HG03432 (cell line): ENCODE measurements around the gene RNASE13.
"Not testable (repeated sequence)": the region's sequence is repeated elsewhere in the genome, so short reads cannot be mapped to it uniquely, and the experiment has no call there.

ENCODE experiments used
- ATAC-seq: cut with Tn5 transposase; IDR thresholded peaks from one replicate; pipeline ENCODE4 v1.9.1; 2021; ENCODE audit warnings: mild to moderate bottlenecking, moderate library complexity; ENCODE audit not compliant: unreplicated experiment

The RNASE13 gene

DNA sequence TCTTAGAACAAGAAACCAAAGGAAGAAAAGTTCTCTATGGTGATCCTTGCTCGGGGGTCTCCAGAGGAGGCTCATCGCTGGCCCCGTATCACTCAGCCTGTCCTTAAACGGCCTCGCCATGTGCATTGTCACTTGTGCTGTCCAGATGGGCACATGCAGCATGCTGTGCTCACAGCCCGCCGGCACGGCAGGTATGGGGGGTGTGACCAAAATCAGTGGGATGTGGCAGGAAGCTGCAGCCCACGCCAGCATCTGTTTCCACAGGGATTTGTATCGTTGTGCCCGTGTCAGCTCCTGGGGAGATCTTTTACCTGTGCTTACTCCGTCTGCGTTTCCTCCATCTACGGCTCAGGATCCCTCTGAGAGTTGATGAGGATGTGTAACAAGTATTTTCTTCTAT, 38.1 kb downstream of the RNASE13 start:
- no peak for ATAC-seq

- ATAC-seq = peak; percentile 96
These were observed 44.6 kb downstream of the RNASE13 start, which contains the start of gene METTL17 for GRCh38 chr14:20989787-20990600. METTL17 (plus strand) TSS chr14:20989980; CDS start chr14:20990003, 23 bp downstream.

DNA sequence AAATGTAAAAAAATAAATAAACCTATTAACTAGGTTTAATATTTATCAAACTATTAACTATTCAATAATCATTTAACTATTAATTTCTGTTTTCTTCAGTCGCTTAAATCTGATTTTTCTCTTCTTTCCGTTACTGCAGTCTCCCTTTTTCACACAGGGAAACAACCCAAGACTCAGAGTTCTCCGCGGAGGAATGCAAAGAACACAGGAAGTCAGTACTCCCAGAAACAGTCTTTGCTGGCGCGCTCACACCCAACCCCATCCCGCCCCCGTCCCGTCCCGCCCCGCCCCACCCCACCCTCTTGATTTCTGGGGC, 45.2 kb downstream of the RNASE13 start:
- no peak for ATAC-seq

GRCh38 chr14:20988717-20989470, 45.7 kb downstream of the RNASE13 start:
- ATAC-seq = no peak

- no peak for ATAC-seq
These were observed 47.8 kb downstream of the RNASE13 start for GRCh38 chr14:20986811-20987210.

DNA sequence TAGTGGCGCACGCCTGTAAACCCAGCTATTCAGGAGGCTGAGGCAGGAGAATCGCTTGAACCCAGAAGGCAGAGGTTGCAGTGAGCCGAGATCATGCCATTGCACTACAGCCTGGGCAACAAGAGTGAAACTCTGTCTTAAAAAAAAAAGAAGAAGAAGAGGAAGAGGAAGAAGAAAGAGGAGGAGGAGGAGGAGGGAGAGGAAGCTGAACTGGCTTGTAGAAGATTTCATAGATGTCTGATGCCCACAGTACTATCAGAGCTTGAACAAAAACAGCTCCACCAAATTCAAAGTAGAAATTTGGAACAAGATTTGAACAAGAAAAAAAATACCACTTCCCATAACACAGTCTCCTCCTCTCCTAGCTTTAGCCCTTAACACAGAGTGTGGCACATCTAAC, 49.0 kb downstream of the RNASE13 start:
- not testable (repeated sequence) for ATAC-seq
